Measurements from ENCODE around the gene PLAGL2.
"Not testable (repeated sequence)": the region's sequence is repeated elsewhere in the genome, so short reads cannot be mapped to it uniquely, and the experiment has no call there.

The PLAGL2 gene

DNA sequence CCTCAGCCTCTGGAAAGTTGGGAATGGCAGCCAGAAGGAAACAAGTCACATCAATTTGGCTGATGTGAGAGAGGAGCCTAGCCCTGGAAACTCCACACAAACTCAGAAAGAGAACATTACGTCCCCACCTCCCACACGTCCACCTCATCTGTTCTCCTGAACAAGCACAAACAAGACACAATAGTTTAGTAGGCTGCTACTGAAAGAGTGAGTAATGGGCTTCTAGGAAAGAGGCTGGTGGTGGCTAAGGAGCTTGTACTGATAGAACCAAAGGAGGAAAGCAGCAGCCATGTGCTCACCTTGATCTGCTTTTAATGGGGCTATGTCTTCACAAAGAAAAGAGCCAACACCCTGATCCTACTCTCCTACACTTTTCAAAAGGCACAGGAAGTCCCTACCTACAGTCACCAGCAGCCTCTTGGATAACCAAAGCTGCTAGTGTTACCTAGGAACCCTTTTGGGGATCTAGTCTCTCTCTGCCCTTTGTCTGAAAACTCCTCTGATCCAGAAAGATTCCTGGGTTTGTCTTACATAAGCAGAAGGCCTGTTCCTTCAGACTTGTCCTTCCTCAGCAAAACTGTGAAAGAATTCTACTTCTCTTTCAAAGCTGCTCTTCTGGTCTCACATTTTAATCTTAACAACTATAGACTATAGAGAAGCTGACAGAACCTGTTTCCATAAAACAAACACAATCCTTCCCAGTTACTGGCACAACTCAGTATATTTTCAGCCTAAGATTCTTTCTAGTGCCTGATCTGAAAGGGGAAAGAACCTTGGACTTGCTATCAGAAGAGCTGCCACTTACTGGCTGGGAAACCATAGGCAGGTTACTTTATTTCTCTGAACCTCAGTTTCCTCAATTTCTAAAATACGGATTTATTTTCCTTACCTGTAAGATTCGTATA is 3.1 kb downstream of the PLAGL2 start:
- DNase-seq: no peak

DNA sequence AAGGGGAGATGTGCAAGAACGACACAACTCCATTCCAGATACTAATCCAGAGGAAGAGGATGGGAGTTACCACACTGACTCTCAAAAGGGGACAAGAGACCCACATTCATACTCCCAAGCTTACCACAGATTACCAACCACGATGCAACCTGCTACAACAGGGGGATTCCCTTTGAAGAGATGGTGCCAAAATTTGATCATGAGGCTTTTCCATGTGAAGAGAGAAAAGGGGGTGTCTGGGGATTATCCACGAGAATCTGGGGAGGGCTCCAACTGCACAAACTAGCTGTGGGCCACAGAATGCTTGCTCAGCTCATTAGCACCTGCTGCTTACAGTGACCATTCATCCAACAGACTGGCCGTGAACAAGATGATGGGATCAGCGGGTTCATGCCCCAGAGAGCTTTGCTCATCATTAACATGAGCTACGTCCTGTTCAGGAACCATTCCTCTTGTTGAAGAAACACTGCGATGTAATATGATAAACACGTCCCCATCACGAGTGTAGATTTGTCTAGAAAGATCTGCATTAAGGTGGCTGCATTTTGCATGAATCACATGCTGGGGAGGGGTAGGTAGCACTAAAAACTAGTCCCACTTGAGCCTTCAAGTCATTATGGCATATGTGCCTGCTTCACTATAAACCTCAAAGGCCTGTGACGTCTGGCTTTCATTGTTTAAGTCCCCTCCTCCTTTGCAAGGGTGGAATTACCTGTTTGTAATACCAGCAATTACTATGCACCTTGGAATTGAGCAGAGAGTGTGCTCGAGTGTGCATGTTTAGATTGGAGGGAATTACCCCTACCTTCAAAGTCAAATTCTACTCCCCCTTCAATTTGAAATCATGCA is 4.0 kb downstream of the PLAGL2 start:
- no peak for DNase-seq

DNA sequence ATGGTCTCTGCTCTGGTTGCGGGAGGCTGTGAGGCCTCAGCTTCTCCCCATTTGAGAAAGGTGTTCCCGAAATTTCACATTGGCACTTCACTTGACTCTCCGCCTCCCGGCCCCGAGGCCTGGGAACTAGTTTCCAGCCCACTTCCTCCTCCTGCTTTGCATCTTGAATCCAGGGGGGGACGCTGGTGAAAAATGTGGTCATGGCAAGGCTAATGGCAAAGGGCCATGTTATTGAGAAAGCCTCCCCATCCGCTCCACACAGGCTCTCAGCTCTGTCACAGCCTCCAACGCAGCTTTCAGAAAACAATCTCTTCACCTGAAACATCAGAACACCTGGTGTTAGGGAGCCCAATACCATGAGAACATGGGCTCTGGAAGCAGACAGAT is 5.6 kb downstream of the PLAGL2 start:
- DNase-seq: peak; percentile 15

GRCh38 chr20:32201296-32201976 is 6.1 kb downstream of the PLAGL2 start:
- DNase-seq: no peak

- DNase-seq: no peak
Observed at GRCh38 chr20:32199006-32199405, 8.5 kb downstream of the PLAGL2 start.

GRCh38 chr20:32197136-32197535 is 10.4 kb downstream of the PLAGL2 start:
- not testable (repeated sequence) for DNase-seq

DNA sequence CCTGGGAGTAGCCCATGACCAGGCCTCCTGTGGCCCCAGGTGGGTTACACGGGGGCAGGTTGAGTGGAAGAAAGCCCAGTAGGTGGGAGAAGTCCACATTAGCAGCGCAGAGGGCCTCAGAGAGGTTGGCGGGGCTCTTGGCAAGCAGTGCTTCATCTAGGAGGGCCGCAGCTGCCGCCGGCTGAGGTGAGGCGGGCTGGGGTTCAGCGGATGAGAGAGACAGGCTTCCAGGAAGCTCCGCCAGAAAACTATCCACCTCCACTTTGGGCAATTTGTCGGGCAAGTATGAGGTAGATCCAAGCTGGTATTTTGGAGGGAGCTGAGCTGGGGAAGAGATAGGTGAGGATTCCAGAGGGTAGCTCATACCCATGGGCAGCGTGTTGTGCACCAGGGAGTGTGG is 10.9 kb downstream of the PLAGL2 start:
- DNase-seq: not testable (repeated sequence)

- no peak for DNase-seq
Observed at GRCh38 chr20:32195581-32195980, 12.0 kb downstream of the PLAGL2 start.

DNA sequence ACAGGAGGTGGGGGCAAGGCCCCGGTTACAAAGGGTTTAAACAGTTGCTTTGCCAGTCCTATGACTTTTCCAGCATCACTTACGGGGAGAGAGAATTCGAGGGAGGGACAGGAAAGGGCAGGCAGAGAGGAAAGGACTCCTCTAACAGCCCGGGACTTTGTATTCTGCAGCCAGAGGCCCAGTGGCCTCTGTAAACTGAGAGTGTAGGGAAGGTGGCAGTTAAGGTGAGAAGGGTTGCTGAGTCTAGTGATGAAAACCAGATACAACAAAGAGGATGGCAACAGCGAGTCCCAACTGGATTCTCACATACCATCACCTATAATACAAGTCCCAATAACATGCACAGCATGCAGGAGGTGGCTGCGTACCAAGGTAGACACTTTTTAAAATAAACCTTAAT is 13.5 kb downstream of the PLAGL2 start:
- no peak for DNase-seq

DNA sequence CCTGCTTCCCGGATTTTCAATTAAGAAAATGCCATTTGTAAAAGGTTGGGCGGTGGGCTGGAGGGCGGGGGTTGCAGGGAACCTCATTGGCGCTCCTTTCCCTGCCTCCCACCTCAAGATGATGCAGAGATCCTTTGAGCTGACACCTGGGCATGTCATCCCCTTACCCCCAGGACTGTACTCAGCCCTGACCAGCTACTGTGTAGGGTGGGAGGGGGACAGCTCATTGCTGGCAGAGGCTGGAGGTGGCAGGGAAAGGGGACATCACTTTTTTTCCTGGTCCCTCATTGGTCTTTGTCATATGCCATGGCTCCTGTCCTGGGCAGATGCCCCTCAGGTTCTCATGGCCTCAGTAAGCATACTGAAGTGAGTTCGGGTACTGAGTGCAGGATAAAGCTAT is 14.2 kb downstream of the PLAGL2 start:
- not testable (repeated sequence) for DNase-seq

GRCh38 chr20:32192698-32193097 is 14.8 kb downstream of the PLAGL2 start:
- no peak for DNase-seq

- no peak for DNase-seq
Observed at GRCh38 chr20:32191873-32192272, 15.7 kb downstream of the PLAGL2 start.

GRCh38 chr20:32191422-32191821 is 16.1 kb downstream of the PLAGL2 start:
- DNase-seq: no peak

DNA sequence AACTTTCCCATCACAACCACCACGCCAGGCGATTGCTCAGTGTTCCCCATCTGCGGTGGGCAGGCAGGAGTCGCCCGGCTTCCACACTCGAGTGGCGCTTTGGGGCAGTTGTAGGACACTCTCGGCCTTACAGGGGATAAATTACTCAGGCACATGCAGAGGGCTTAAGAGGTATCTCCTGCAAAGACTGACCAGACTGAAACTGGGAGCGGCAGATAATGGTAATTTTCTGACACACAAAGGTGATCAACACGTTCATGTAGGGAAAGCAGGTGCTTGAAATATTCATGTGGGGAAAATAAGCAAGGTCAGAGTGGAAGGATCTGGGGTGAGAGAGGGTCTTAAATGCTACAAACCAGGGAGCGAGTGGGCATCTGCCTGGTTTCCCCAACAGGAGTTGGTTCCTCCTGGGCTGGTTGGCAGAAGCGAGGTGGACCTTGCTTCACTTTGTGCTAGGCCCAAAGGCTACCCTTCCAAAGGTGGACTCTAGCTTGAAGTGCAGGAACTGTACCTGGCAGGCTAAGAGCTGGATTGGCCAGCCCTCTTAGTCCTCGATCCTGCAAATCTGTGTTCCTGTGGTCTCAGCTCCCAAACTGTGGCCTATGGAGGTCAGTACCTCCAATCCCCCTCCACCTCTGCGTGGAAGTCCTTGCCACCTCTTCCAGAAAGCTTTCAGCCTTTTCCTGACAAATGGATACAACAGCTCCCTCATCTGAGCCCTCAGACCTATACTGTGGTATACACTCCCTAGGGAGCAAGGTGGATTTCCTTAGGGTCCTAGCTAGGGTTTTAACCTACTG is 16.7 kb downstream of the PLAGL2 start:
- no peak for DNase-seq

- DNase-seq: no peak
Observed at GRCh38 chr20:32189691-32190615, 17.6 kb downstream of the PLAGL2 start.

DNA sequence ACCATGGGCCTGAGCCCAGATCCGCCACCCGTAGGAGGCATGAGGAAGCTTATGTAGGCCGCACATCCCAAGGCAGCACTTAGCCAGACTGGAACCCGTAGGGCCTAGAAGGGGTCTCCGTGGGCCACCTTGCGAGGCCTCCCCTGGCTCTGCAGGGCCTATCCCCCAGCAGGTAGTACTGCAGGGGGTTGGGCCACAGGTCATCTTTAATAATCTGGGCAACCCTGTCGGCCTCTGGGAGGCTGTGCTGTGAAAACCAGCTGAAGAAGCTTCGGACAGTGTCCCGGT is 18.5 kb downstream of the PLAGL2 start:
- no peak for DNase-seq

- no peak for DNase-seq
Observed at GRCh38 chr20:32188376-32189122, 19.0 kb downstream of the PLAGL2 start.

GRCh38 chr20:32186506-32186905 is 21.0 kb downstream of the PLAGL2 start:
- DNase-seq: no peak

DNA sequence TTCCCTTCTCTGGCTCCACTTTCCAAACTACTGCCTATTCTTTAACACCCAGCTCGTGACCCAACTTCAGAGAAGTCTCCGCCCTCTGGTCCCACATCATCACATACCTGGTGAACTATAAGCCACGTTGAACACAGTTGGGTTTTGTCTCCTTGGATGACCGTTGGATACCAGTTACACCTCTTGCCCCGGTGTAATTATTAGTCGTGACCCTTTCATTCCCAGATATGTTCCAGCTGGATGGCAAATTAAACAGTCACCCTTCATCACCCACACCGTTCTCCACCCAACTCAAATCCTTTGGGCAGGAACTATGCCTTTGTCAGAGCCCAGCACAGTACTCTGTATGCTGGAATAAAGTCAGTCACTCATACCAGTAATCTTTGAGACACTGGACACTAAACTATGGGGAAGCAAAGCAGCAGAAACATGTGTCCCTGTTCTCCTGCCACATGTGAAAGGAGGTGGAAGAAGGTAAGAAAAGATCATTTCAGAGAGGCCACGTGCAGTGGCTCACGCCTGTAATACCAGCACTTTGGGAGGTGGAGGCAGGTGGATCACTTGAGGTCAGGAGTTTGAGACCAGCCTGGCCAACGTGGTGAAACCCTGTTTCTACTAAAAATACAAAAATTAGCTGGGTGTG is 22.5 kb downstream of the PLAGL2 start:
- DNase-seq: no peak

DNA sequence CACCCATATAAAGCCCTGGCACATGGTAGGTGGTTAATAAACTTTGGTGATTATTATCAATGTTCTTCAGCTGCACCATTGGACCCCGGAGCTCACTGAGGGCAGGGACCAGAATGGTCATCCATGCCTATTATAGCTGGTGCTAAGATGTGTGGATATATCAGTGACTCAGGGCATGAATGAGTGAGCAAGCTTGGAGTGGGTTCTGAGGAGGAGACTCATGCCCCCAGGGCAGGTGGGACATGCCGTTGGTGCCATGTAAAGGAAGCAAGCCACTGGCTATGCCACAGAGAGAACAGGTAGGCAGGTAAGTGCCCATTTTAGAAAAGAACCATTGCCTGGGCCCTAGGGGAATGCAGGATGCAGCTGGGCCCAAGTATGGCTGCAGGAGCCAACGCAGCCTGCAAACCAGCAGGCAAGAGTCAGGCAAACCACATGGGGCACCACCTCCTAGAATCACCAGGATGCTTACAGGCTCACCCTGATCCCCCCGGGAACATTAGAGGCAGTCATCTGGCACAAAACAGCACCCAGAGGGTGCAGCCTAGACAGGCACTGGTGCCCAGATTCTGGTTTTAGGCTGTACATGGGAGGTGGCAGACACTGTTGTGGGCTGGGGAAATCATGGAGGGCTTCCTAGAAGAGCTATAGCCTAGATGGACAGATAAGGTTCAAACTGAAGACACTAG is 23.5 kb downstream of the PLAGL2 start:
- DNase-seq: no peak

Data from GF-D8 (cell line).